IMR-90 (cell line): ENCODE results near the gene ARID4B. TPM values are rescaled to one million over a fixed set of nuclear protein-coding genes. Genes with fewer than 3 reads are reported as not detected.

Source experiments
- ATAC-seq: fragments of 200-7000 bp; cut with Tn5 transposase; 2 replicates; pipeline ENCODE4 v1.9.1; 2020; ENCODE audit warnings: low read depth, mild to moderate bottlenecking, moderate library complexity
- BruUV-seq: library from RNA; stranded (reverse); fragments of 400-500 nt; replicated peaks from 2 replicates; lab custom pipeline; 2021; lab: Mats Ljungman, UMichigan
- CTCF ChIA-PET: fragments of 300-600 bp; formaldehyde crosslinking; extraction: SDS; loops from one replicate; lab custom pipeline; 2021; ENCODE audit warnings: antibody characterized with exemption; lab: Yijun Ruan, JAX
- POLR2A ChIA-PET: fragments of 300-600 bp; sonication (Branson Sonifier 250); formaldehyde crosslinking; loops from one replicate; lab custom pipeline; 2022; ENCODE audit warnings: antibody characterized with exemption; ENCODE audit not compliant: unreplicated experiment; lab: Charles Lee
- DNase-seq: peaks from one replicate; pipeline ENCODE4 v3.0.0; 2013
- H2AFZ ChIP-seq: replicated peaks from 2 replicates; pipeline ENCODE3; 2013; ENCODE audit warnings: low read length, mild to moderate bottlenecking; ENCODE audit not compliant: poor library complexity
- H2AK5ac ChIP-seq: 2 replicates; pipeline ENCODE4 v1.6.1; 2013; ENCODE audit warnings: low read depth, low read length, inconsistent platforms
- H2AK9ac ChIP-seq: replicated peaks from 2 replicates; pipeline ENCODE3; 2013; ENCODE audit warnings: mild to moderate bottlenecking, low read depth, low read length, moderate library complexity; ENCODE audit not compliant: poor library complexity
- H2BK120ac ChIP-seq: 2 replicates; pipeline ENCODE4 v1.6.1; 2013; ENCODE audit warnings: low read depth, low read length, inconsistent platforms
- H2BK15ac ChIP-seq: 3 replicates; pipeline ENCODE4 v1.6.1; 2013; ENCODE audit warnings: low read depth, low read length, inconsistent platforms
- H2BK20ac ChIP-seq: 2 replicates; pipeline ENCODE4 v1.6.1; 2013; ENCODE audit warnings: low read depth, mild to moderate bottlenecking, inconsistent platforms, low read length, moderate library complexity
- H2BK5ac ChIP-seq: 2 replicates; pipeline ENCODE4 v1.6.1; 2013; ENCODE audit warnings: mild to moderate bottlenecking, low read depth, low read length, inconsistent platforms; ENCODE audit not compliant: poor library complexity, severe bottlenecking
- H3K14ac ChIP-seq: replicated peaks from 2 replicates; pipeline ENCODE4 v1.6.1; 2013; ENCODE audit warnings: low read depth, low read length, inconsistent platforms
- H3K18ac ChIP-seq: 2 replicates; pipeline ENCODE4 v1.6.1; 2013; ENCODE audit warnings: low read depth, low read length, control low read depth
- H3K23ac ChIP-seq: 2 replicates; pipeline ENCODE4 v1.6.1; 2013; ENCODE audit warnings: low read depth, low read length, inconsistent platforms
- H3K27ac ChIP-seq: 2 replicates; pipeline ENCODE4 v1.5.1; 2013; ENCODE audit warnings: mild to moderate bottlenecking, control low read depth, low read length; ENCODE audit not compliant: insufficient read depth
- H3K27me3 ChIP-seq: 2 replicates; pipeline ENCODE4 v1.6.1; 2013; ENCODE audit warnings: low read length; ENCODE audit not compliant: control insufficient read depth, insufficient read depth
- H3K36me3 ChIP-seq: 2 replicates; pipeline ENCODE4 v1.6.1; 2013; ENCODE audit warnings: low read length, mixed read lengths; ENCODE audit not compliant: control insufficient read depth, insufficient read depth
- H3K4ac ChIP-seq: 2 replicates; pipeline ENCODE4 v1.6.1; 2013; ENCODE audit warnings: low read depth, low read length, inconsistent platforms
- H3K4me1 ChIP-seq: 2 replicates; pipeline ENCODE4 v1.6.1; 2013; ENCODE audit warnings: low read length, mixed read lengths; ENCODE audit not compliant: control insufficient read depth, insufficient read depth
- H3K4me2 ChIP-seq: 2 replicates; pipeline ENCODE4 v1.6.1; 2013; ENCODE audit warnings: low read depth, mild to moderate bottlenecking, control low read depth, low read length, moderate library complexity
- H3K4me3 ChIP-seq: 2 replicates; pipeline ENCODE4 v1.5.1; 2013; ENCODE audit warnings: low read depth, mild to moderate bottlenecking, control low read depth, low read length, moderate library complexity; ENCODE audit not compliant: insufficient read depth
- H3K56ac ChIP-seq: 2 replicates; pipeline ENCODE4 v1.6.1; 2013; ENCODE audit warnings: low read length, inconsistent platforms; ENCODE audit not compliant: insufficient read depth; ENCODE audit errors: extremely low read depth
- H3K79me1 ChIP-seq, 2 experiments: 2 replicates each; pipeline ENCODE4 v1.6.1; 2013; ENCODE audit warnings: low read length in 2 of 2, inconsistent platforms in 1 of 2, low read depth in 1 of 2
- H3K9ac ChIP-seq: 2 replicates; pipeline ENCODE4 v1.6.1; 2013; ENCODE audit warnings: low read depth, low read length, control low read depth
- H3K9me1 ChIP-seq: 2 replicates; pipeline ENCODE4 v1.6.1; 2013; ENCODE audit warnings: low read length, inconsistent platforms; ENCODE audit not compliant: insufficient read depth
- H3K9me3 ChIP-seq: 2 replicates; pipeline ENCODE4 v1.6.1; 2013; ENCODE audit warnings: low read length; ENCODE audit not compliant: control insufficient read depth, insufficient read depth
- H4K20me1 ChIP-seq: 2 replicates; pipeline ENCODE4 v1.6.1; 2013; ENCODE audit warnings: low read length, inconsistent platforms; ENCODE audit not compliant: insufficient read depth
- H4K5ac ChIP-seq: 2 replicates; pipeline ENCODE4 v1.6.1; 2013; ENCODE audit warnings: mild to moderate bottlenecking, low read depth, low read length, control low read depth
- H4K8ac ChIP-seq, 2 experiments: 2 replicates each; pipeline ENCODE4 v1.6.1; 2013; ENCODE audit warnings: low read depth in 2 of 2, low read length in 2 of 2, control low read depth in 1 of 2, inconsistent platforms in 1 of 2
- H4K91ac ChIP-seq: 2 replicates; pipeline ENCODE4 v1.6.1; 2013; ENCODE audit warnings: low read depth, low read length, inconsistent platforms; ENCODE audit not compliant: insufficient read depth
- MAZ ChIP-seq: IDR thresholded peaks from 2 replicates; pipeline ENCODE4 v1.6.1; 2012; ENCODE audit warnings: low read depth, mild to moderate bottlenecking, low read length, improper control_type of control experiment, moderate library complexity, borderline replicate concordance
- WGBS, 2 experiments: methylation state at CpG; one replicate each; pipeline versions ENCODE4 v1.1.5 to v1.1.7; 2013; ENCODE audit warnings: missing lambda C conversion rate in 2 of 2; ENCODE audit not compliant: insufficient read length in 1 of 2; ENCODE audit errors: extremely low coverage in 2 of 2; 5-methylcytosine and 5-hydroxymethylcytosine counted together
- dilution Hi-C: fragments of 300-500 bp; cut with HindIII; formaldehyde crosslinking; loops from one replicate; pipeline ENCODE4 v1.14.3; 2018; ENCODE audit warnings: low sequenced_read_pairs; ENCODE audit not compliant: unreplicated experiment
- in situ Hi-C: fragments of 300-500 bp; cut with MboI; formaldehyde crosslinking; loops from 3 replicates; pipeline ENCODE4 v1.14.3; 2019; ENCODE audit warnings: low sequenced_read_pairs, inconsistent platforms, mixed read lengths
- intact Hi-C: fragments of 100-400 bp; cut with micrococcal nuclease; formaldehyde crosslinking; loops from 2 replicates; pipeline ENCODE4 v1.10.0; 2022
- polyA plus RNA-seq, 3 experiments: library from polyadenylated mRNA; depleted of rRNA; stranded (reverse); fragments of >200 nt; gene quantifications; 2 replicates each; pipeline ENCODE4 v1.2.3, GENCODE V29; 2012; ENCODE audit warnings: low replicate concordance in 1 of 3
- total RNA-seq: library from RNA; depleted of rRNA; stranded (reverse); fragments of >200 nt; gene quantifications from 2 replicates; pipeline ENCODE4 v1.2.3, GENCODE V29; 2012

The ARID4B gene
- total and polyA plus RNA-seq, 2 of the 4 experiments (the other 2 are of a cell fraction), result 8.5 to 16.0 TPM

DNA sequence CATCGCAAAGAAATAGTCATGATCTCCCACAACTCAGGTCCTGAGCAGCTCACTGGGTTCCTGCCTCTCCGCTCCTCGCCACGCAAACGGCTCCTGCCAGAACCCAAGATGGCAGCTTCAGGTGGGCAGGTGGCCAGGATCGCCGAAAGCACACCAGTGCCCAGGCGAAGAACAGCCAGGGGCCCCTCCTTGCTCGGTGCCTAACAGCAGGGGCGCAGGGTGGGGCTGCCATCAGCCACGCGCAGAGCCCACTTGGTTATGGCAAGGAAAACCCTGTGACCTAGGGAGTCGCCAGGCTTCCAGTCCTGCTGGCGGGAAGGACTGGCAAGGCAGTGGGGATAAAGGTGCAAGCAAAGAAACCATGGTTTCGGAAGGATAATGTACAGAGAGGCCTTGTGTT, 47.5 kb downstream of the ARID4B start:
- Histone ChIP-seq H3K18ac (no peak overlapping the region), H3K9me1 (peaks cover 6% of the 10 kb centered on the region), H3K23ac (no peak overlapping the region), H3K4ac (no peak overlapping the region), H3K4me2 (no peak overlapping the region), H3K79me1 (peaks cover 14 to 75% of the 10 kb centered on the region in 2 experiments), H2BK20ac (no peak overlapping the region), H4K20me1 (peaks cover 79% of the 10 kb centered on the region), H3K9ac (no peak overlapping the region), H2AK9ac (no peak overlapping the region), H2AK5ac (no peak overlapping the region), H3K36me3 (no peaks in the 10 kb centered on the region), H4K91ac (no peak overlapping the region), H3K14ac (no peak overlapping the region), H4K5ac (no peak overlapping the region), H2AFZ (no peak overlapping the region), H3K27ac (no peak overlapping the region), H2BK120ac (no peak overlapping the region), H3K4me3 (no peak overlapping the region), H2BK5ac (no peak overlapping the region), H3K27me3 (no peaks in the 10 kb centered on the region), H2BK15ac (no peak overlapping the region), H4K8ac (no peak overlapping the region), H3K56ac (no peak overlapping the region), H3K4me1 (peaks cover 2% of the 10 kb centered on the region; the same call in 1 of the 2 replicates), H3K9me3 (no peaks in the 10 kb centered on the region)
- intact Hi-C loops (no loop called here), in situ Hi-C loops (no loop called here), dilution Hi-C loops (no loop called here)
- CTCF ChIA-PET, result no interaction called here
- no TSS peak for BruUV-seq
- no peak for ATAC-seq
- DNase-seq, result no peak
- WGBS, 2 experiments, result 90% methylated on average over 2 of the region's 15 CpGs; no CpG with 5 or more reads in 1 of the 2 experiments
- POLR2A ChIA-PET, result no interaction called here
- no peak for TF ChIP-seq MAZ
